SKM-1 (cell line): ENCODE results near the gene GUCA1A.
"Not testable (repeated sequence)": the region's sequence is repeated elsewhere in the genome, so short reads cannot be mapped to it uniquely, and the experiment has no call there.

Source experiments
- DNase-seq: peaks from one replicate; lab custom pipeline; 2025; ENCODE audit not compliant: unreplicated experiment; lab: John Stamatoyannopoulos, UW

Gene GUCA1A

DNA sequence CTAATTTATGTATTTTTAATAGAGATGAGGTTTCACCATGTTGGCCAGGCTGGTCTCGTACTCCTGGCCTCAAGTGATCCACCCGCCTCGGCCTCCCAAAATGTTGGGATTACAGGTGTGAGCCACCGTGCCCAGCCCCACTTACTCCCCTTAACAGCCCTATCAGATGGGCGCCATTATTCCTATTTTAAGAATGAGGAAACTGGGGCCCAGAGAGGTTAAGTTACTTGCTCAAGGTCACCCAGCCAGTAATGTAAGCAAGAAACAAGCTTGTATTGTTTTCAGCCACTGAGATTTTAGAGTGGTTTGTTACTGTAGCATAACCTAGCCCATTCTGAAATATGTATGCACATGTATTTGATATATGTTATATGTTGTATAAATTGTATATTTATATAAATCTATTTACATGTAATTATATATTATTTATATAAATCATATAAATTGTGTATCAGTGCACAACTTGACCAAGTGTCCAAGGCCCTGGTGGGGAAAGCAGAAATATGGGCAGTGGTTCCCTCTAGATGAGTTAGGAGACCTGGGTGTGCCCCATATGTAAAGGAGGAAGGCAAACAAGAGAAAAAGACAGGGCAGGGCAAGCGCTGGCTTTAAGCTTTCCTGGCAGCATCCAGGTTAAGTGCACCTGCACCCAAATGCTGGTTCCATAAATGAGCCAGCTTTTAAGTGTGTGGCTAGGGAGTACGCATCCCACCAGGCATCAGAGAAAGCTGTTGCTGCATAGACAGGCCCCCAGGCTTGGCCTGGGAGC is 1.2 kb upstream of the GUCA1A start:
- no peak for DNase-seq

DNA sequence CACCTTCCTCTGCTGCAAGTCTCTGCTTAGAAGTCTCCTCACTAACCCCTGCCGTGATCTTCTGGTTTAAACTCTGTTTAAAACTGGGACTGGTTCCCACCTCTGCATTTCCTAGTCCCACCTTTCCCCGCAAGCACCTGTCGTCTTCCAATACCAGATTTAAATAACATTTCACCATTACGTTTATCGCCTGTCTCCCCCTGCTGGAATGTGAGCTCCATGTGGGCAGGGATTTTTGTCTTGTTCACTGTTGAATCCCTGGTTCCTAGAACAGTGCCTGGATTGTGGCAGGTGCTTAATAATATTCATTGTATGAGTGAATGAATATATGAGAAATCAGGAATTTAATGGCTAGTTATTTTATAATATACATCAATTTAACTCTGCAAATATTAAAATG is 2.7 kb downstream of the GUCA1A start:
- DNase-seq: no peak

- DNase-seq: no peak
Measured at GRCh38 chr6:42176981-42177380, 3.8 kb downstream of the GUCA1A start.

DNA sequence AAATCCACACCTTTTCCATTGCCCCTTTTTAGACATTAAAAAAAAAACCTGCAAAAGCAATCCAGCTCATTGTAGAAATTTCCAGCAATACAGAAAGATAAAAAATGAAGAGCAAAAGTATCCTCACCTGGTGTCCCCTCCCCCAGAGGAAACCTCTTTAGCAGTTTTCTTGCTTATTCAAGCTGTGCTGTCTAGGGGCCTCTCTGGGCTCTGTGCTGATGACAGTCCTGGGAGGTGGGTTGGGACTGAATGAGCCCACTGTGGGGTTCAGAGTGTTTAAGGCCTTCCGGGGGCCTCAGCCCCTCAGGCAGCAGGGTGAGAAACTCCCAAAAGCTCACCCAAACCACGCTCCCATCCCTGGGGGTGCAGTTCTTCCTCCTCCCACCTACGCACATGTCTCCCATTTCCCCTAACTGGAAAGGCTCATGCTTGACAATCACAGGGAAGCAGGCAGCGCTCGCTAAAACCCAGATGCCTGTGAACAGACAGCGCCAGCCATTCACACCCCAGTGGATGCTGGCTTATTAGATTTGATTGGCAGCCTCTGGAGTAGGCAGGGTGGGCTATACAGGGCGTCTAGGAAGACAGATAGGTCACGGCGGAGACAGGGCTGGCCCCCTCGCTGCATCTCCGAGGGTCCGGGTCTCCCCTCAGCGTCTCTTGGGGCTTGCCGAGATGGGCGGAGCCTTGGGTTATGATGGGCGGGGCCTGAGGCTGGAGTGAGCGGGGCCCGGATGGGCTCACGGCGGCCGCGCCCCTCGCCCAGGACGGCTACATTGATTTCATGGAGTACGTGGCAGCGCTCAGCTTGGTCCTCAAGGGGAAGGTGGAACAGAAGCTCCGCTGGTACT is 4.6 kb downstream of the GUCA1A start:
- no peak for DNase-seq

- DNase-seq: no peak
Measured at GRCh38 chr6:42179261-42179944, 6.2 kb downstream of the GUCA1A start.

- no peak for DNase-seq
Measured at GRCh38 chr6:42179945-42180313, 6.8 kb downstream of the GUCA1A start.

DNA sequence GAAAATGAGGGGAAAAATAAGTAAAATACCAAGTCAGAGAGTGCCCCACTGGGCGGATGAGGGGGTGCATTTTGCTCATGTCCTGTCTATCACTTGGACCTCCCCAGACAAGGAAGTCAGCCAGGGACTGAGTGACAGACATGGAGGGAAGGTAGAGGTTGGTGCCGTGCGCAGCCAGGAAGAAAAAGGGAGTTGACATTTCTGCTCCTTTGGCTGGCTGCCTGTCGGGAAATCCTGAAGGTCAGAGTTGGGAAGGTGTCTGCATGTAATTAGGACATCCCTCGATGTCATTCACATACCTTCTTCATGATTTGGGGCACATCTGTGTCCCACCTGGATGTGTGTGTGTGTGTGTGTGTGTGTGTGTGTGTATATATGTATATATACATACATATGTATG is 8.9 kb downstream of the GUCA1A start:
- DNase-seq: no peak

DNA sequence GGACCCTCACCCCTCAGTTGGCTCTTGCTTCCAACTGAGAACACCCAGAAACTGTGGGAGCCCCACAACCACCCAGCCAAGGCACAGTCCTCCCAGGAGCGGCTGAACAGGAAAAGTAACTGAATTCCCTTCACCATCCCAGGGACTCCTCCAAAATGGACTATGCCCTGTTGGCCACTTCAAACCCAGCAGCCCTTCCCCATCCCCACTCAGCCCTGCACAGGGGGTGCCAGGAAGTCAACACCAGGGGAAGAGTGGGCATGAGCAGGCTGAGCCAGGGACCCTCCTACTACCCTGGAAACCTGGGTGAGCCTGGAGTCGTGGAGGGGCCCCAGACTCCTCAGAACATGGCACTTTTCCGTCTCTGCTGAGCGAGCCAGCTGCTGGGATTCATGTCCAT is 11.3 kb downstream of the GUCA1A start:
- no peak for DNase-seq

- no peak for DNase-seq
Measured at GRCh38 chr6:42185597-42185996, 12.4 kb downstream of the GUCA1A start.

DNA sequence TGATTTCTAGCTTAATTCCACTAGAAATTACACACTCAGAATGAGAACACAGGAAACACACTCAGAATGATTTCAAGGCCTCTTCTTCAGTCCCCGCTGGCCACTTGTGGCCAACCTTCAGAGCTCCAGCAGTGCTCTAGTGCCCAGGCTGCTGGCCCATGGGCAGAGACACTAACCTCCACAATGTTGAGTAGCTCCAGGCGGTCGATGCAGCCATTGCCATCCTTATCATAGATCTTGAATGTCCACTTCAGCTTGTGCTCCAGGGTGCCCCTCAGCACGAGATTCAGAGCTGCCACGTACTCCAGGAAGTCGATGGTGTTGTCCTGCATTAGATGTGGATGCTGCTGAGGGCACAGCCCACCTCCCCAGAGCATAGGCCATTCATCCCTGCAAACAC is 15.2 kb downstream of the GUCA1A start:
- no peak for DNase-seq

GRCh38 chr6:42190554-42191183 is 17.5 kb downstream of the GUCA1A start:
- no peak for DNase-seq

GRCh38 chr6:42192385-42192784 is 19.2 kb downstream of the GUCA1A start:
- not testable (repeated sequence) for DNase-seq

DNA sequence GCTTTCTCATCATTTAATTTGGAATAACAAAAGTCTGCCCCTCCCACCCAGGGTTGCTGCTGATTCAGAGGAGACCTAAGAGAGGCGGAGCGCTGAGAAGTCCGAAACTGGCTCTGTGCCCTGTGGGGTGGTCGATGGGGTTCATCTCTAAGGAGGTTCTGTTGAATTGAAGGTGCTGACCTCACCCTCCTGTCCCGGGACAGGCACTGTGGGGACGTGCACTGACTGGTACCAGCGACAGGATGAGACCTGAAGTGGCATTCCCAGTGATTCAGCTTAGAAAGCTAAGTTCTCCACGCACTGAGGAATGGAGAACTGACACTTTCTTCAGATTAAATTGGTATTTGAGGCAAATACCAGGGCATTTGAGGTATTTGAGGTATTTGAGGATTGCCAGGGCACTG is 20.3 kb downstream of the GUCA1A start:
- no peak for DNase-seq

GRCh38 chr6:42194056-42194455 is 20.9 kb downstream of the GUCA1A start:
- no peak for DNase-seq

DNA sequence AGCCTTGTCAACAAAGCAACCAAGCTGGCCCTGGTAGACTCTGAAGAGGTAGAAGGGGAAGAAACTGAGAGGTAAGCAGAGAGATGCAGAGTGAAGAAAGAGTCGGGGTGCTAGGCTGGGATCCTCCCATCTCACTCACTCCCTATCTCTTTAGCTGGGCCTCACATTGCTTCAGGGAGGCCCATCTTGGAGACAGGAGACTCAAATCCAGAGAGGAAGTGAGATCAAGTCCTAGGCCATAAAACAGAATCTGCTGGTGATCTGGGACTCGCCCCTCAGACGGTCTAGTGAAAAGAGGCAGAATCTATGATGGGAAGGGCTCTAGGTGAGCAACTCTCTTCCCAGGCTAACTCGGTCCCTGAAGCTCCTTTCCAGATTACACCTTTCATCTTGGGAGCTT is 22.3 kb downstream of the GUCA1A start:
- DNase-seq: no peak

GRCh38 chr6:42197555-42198362 is 24.6 kb downstream of the GUCA1A start:
- DNase-seq: no peak

GRCh38 chr6:42199106-42199981 is 26.2 kb downstream of the GUCA1A start:
- DNase-seq: no peak

- no peak for DNase-seq
Measured at GRCh38 chr6:42200035-42200434, 26.9 kb downstream of the GUCA1A start.

DNA sequence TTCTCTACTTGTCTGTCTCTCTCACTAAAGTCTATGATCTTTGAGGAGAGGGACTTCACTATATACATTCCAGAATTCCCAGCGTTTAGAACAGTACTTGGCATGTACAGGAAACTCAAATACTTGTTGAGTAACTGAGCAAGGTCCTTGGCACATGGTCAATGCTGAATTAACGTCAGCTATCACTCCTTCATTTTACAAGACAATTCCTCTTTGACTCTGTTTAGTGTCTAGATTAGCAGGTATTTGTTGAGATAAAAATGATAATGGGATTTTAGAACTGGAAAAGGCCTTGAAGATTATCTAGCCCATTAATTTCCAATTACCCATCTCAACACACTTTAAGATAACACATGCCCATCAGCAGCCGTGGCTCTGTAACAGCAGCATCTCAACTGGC is 28.2 kb downstream of the GUCA1A start:
- no peak for DNase-seq
